PC-3 (cell line): ENCODE measurements around the gene LTBP4.

Experiments
- CTCF ChIP-seq: fragments of 300-600 bp; sonication (generic); conservative IDR thresholded peaks from 2 replicates; pipeline ENCODE4 v1.5.1; 2017; ENCODE audit warnings: antibody characterized with exemption, low read depth, mild to moderate bottlenecking, low read length
- EZH2 ChIP-seq: fragments of 300-600 bp; sonication (generic); IDR thresholded peaks from one replicate; pipeline ENCODE4 v1.6.1; 2017; ENCODE audit warnings: antibody characterized with exemption, mild to moderate bottlenecking, low read length; ENCODE audit not compliant: unreplicated experiment

GRCh38 chr19:40629346-40629745 lies 28.2 kb downstream of the LTBP4 start:
- TF ChIP-seq EZH2 (no peak), CTCF (no peak)
